Measurements from ENCODE around the gene RFX3.
"Not testable (repeated sequence)": the region's sequence is repeated elsewhere in the genome, so short reads cannot be mapped to it uniquely, and the experiment has no call there.

Gene RFX3

GRCh38 chr9:3329361-3329760 is 196.4 kb downstream of the RFX3 start:
- H3K4me3 ChIP-seq (ENCODE audit: low read length) = no peak overlapping the region
- DNase-seq (ENCODE audit: low read depth, low spot score) = no peak

GRCh38 chr9:3323714-3324113 is 202.1 kb downstream of the RFX3 start:
- no peak overlapping the region for H3K4me3 ChIP-seq (ENCODE audit: low read length)
- no peak for DNase-seq (ENCODE audit: low read depth, low spot score)

GRCh38 chr9:3321186-3321585 is 204.6 kb downstream of the RFX3 start:
- H3K4me3 ChIP-seq (ENCODE audit: low read length) = no peak overlapping the region
- DNase-seq (ENCODE audit: low read depth, low spot score) = no peak

- H3K4me3 ChIP-seq (ENCODE audit: low read length); DNase-seq (ENCODE audit: low read depth, low spot score): not testable (repeated sequence)
These were observed 213.2 kb downstream of the RFX3 start for GRCh38 chr9:3312595-3312994.

GRCh38 chr9:3308609-3309008 is 217.2 kb downstream of the RFX3 start:
- no peak for DNase-seq (ENCODE audit: low read depth, low spot score)
- H3K4me3 ChIP-seq (ENCODE audit: low read length) = no peak overlapping the region

- H3K4me3 ChIP-seq (ENCODE audit: low read length); DNase-seq (ENCODE audit: low read depth, low spot score): not testable (repeated sequence)
These were observed 221.4 kb downstream of the RFX3 start for GRCh38 chr9:3304388-3304787.

GRCh38 chr9:3299872-3300271 is 225.9 kb downstream of the RFX3 start:
- no peak for DNase-seq (ENCODE audit: low read depth, low spot score)
- H3K4me3 ChIP-seq (ENCODE audit: low read length) = no peak overlapping the region

- no peak for DNase-seq (ENCODE audit: low read depth, low spot score)
- no peak overlapping the region for H3K4me3 ChIP-seq (ENCODE audit: low read length)
These were observed 229.3 kb downstream of the RFX3 start for GRCh38 chr9:3296536-3296935.

- DNase-seq (ENCODE audit: low read depth, low spot score) = no peak
- H3K4me3 ChIP-seq (ENCODE audit: low read length) = no peak overlapping the region
These were observed 233.5 kb downstream of the RFX3 start for GRCh38 chr9:3292311-3292710.

- H3K4me3 ChIP-seq (ENCODE audit: low read length) = no peak overlapping the region
These were observed 235.5 kb downstream of the RFX3 start for GRCh38 chr9:3290231-3290840.

GRCh38 chr9:3288686-3289085 is 237.1 kb downstream of the RFX3 start:
- no peak for DNase-seq (ENCODE audit: low read depth, low spot score)
- H3K4me3 ChIP-seq (ENCODE audit: low read length) = no peak overlapping the region

More at GRCh38 chr9:3290231-3290840, 235.5 kb downstream of the RFX3 start:
- DNase-seq (ENCODE audit: low read depth, low spot score) = no peak

- no peak for DNase-seq (ENCODE audit: low read depth, low spot score)
- H3K4me3 ChIP-seq (ENCODE audit: low read length) = no peak overlapping the region
These were observed 240.2 kb downstream of the RFX3 start for GRCh38 chr9:3285365-3286161.

GRCh38 chr9:3282365-3282764 is 243.4 kb downstream of the RFX3 start:
- H3K4me3 ChIP-seq (ENCODE audit: low read length) = no peak overlapping the region
- DNase-seq (ENCODE audit: low read depth, low spot score) = no peak

- no peak for DNase-seq (ENCODE audit: low read depth, low spot score)
- H3K4me3 ChIP-seq (ENCODE audit: low read length) = no peak overlapping the region
These were observed 244.4 kb downstream of the RFX3 start for GRCh38 chr9:3281399-3281798.

- H3K4me3 ChIP-seq (ENCODE audit: low read length) = no peak overlapping the region
- DNase-seq (ENCODE audit: low read depth, low spot score) = peak; percentile 39
These were observed 248.6 kb downstream of the RFX3 start for GRCh38 chr9:3277200-3277599.

- no peak overlapping the region for H3K4me3 ChIP-seq (ENCODE audit: low read length)
- DNase-seq (ENCODE audit: low read depth, low spot score) = no peak
These were observed 254.2 kb downstream of the RFX3 start for GRCh38 chr9:3271581-3271980.

GRCh38 chr9:3271157-3271556 is 254.6 kb downstream of the RFX3 start:
- no peak for DNase-seq (ENCODE audit: low read depth, low spot score)

GRCh38 chr9:3268223-3268622 is 257.6 kb downstream of the RFX3 start:
- DNase-seq (ENCODE audit: low read depth, low spot score) = no peak
- no peak overlapping the region for H3K4me3 ChIP-seq (ENCODE audit: low read length)

More at GRCh38 chr9:3271157-3271556, 254.6 kb downstream of the RFX3 start:
- no peak overlapping the region for H3K4me3 ChIP-seq (ENCODE audit: low read length)

- DNase-seq (ENCODE audit: low read depth, low spot score) = no peak
- H3K4me3 ChIP-seq (ENCODE audit: low read length) = no peak overlapping the region
These were observed 262.1 kb downstream of the RFX3 start for GRCh38 chr9:3263698-3264097.

- H3K4me3 ChIP-seq (ENCODE audit: low read length) = no peak overlapping the region
- no peak for DNase-seq (ENCODE audit: low read depth, low spot score)
These were observed 262.8 kb downstream of the RFX3 start for GRCh38 chr9:3262826-3263529.

Data from Jurkat, Clone E6-1 (cell line).